H1 (cell line): Measurements from ENCODE around the gene ZNF726. TPM values are rescaled to one million over a fixed set of nuclear protein-coding genes. Genes with fewer than 3 reads are reported as not detected.

ENCODE experiments used
- SRF ChIP-seq: IDR thresholded peaks from 2 replicates; pipeline ENCODE4 v1.6.1; 2011; ENCODE audit warnings: mild to moderate bottlenecking, low read depth, low read length, moderate library complexity
- polyA plus RNA-seq, 7 experiments: library from polyadenylated mRNA; depleted of rRNA in 3 of 7; stranded (reverse) in 5 of 7; unstranded in 2 of 7; fragments of >200 nt in 5 of 7; fragments of 200-250 nt in 2 of 7; gene quantifications; 1 replicate in 5 of 7; 2 replicates in 1 of 7; 4 replicates in 1 of 7; pipeline versions ENCODE4 v1.2.1 to v1.2.3, GENCODE V29; 2011 to 2013; ENCODE audit warnings: missing spikeins in 2 of 7, mixed read lengths in 2 of 7
- total RNA-seq: library from RNA; stranded (reverse); fragmentation: NEBNext Ultra II Directional; extraction: Animal tissue kit (Norgen Biotek cat#: 25700); gene quantifications from 2 replicates; pipeline ENCODE4 v1.2.1, GENCODE V29; 2021

ZNF726 gene
- total and polyA plus RNA-seq, 2 of the 8 experiments (the other 6 are each of a cell fraction or from before 2014, with no cell fraction given): not detected

DNA sequence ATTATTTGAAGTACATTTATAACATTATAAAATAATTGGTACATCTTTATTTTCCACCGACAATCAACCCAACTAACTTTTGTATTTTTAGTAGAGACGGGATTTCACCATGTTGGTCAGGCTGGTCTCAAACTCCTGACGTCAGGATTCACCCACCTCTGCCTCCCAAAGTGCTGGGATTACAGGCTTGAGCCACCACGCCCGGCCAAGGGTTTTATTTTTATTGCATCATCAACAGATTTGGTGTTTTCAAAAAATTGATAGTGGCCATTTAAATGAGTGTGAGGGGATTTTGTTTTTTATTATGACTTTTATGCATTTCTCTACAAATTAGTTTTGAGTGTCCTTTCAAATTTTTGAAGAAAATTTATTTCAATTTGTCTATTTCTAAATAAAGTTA lies 10.6 kb downstream of the ZNF726 start (continued):
- no peak for TF ChIP-seq SRF
